CD1c-positive myeloid dendritic cell (primary cell): Measurements from ENCODE around the gene TUSC2.
A peak's percentile ranks its signal among the peaks of the same experiment; 100 is the strongest.

ENCODE experiments used
- DNase-seq: peaks from one replicate; pipeline ENCODE4 v3.0.0-alpha.2; 2016; ENCODE audit errors: extremely low spot score

Gene TUSC2

GRCh38 chr3:50327943-50328691 lies at the start of gene TUSC2:
TUSC2 (minus strand) TSS chr3:50328223; CDS start chr3:50328099, 124 bp downstream.
- DNase-seq: peak; percentile 98

- no peak for DNase-seq
Measured at GRCh38 chr3:50375258-50375931, 47.4 kb upstream of the TUSC2 start.

GRCh38 chr3:50374363-50375257 lies 46.6 kb upstream of the TUSC2 start:
- no peak for DNase-seq

GRCh38 chr3:50373146-50374051 lies 45.4 kb upstream of the TUSC2 start:
- DNase-seq: no peak

GRCh38 chr3:50372349-50372748 lies 44.3 kb upstream of the TUSC2 start:
- no peak for DNase-seq

GRCh38 chr3:50371133-50371685 lies 43.2 kb upstream of the TUSC2 start:
- no peak for DNase-seq

GRCh38 chr3:50370594-50370993 lies 42.6 kb upstream of the TUSC2 start:
- no peak for DNase-seq

GRCh38 chr3:50369012-50369670 lies 41.1 kb upstream of the TUSC2 start:
- DNase-seq: no peak

GRCh38 chr3:50365842-50366220 lies 37.8 kb upstream of the TUSC2 start:
- no peak for DNase-seq

- peak; percentile 88 for DNase-seq
Measured at GRCh38 chr3:50365080-50365841, 37.2 kb upstream of the TUSC2 start.

- no peak for DNase-seq
Measured at GRCh38 chr3:50364573-50365079, 36.6 kb upstream of the TUSC2 start.

GRCh38 chr3:50359760-50360110 lies 31.7 kb upstream of the TUSC2 start:
- no peak for DNase-seq

GRCh38 chr3:50358911-50359759 lies 31.1 kb upstream of the TUSC2 start, which contains the start of gene TMEM115:
TMEM115 (minus strand) TSS chr3:50359521; CDS start chr3:50359063, 458 bp downstream.
- DNase-seq: peak; percentile 97

GRCh38 chr3:50358355-50358910 lies 30.4 kb upstream of the TUSC2 start:
- no peak for DNase-seq

- DNase-seq: no peak
Measured at GRCh38 chr3:50357481-50357880, 29.5 kb upstream of the TUSC2 start.

GRCh38 chr3:50356553-50356952 lies 28.5 kb upstream of the TUSC2 start:
- DNase-seq: peak; percentile 48

GRCh38 chr3:50355829-50356552 lies 28.0 kb upstream of the TUSC2 start:
- DNase-seq: no peak
